HEK293 (cell line): Measurements from ENCODE around the gene CBLIF.

ENCODE experiments used
- ZNF768 ChIP-seq: fragments of 450-650 bp; formaldehyde crosslinking; IDR thresholded peaks from 2 replicates; pipeline ENCODE4 v1.5.1; 2018; ENCODE audit warnings: missing biosample characterization, mild to moderate bottlenecking, missing genetic modification characterization
- TF ChIP-seq, protein P1 (sequence below): fragments of 450-650 bp; formaldehyde crosslinking; IDR thresholded peaks from 2 replicates; pipeline ENCODE4 v1.5.1; 2016; ENCODE audit warnings: missing biosample characterization, missing genetic modification characterization

DNA sequence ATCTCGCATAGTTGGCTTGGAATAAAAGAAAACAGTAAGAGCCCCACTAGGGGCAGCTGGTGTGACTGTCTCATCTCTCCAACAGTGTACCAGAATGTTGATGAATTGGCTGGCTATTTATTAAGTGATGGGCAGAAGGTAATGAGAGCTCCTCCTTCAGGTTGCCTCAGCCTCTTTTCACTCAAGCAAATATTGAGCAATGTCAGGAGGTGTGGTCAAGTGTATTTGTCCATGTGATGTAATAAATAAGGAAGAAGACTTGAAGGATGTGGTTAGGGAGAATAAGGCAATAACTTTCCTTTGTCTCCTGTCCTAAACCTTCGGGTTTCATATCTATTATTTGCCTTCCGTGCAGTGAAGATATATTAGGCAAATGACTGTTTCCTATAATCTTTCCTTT, 21.1 kb upstream of the CBLIF start, which contains the start of gene TCN1:
- TF ChIP-seq, protein P1, sequence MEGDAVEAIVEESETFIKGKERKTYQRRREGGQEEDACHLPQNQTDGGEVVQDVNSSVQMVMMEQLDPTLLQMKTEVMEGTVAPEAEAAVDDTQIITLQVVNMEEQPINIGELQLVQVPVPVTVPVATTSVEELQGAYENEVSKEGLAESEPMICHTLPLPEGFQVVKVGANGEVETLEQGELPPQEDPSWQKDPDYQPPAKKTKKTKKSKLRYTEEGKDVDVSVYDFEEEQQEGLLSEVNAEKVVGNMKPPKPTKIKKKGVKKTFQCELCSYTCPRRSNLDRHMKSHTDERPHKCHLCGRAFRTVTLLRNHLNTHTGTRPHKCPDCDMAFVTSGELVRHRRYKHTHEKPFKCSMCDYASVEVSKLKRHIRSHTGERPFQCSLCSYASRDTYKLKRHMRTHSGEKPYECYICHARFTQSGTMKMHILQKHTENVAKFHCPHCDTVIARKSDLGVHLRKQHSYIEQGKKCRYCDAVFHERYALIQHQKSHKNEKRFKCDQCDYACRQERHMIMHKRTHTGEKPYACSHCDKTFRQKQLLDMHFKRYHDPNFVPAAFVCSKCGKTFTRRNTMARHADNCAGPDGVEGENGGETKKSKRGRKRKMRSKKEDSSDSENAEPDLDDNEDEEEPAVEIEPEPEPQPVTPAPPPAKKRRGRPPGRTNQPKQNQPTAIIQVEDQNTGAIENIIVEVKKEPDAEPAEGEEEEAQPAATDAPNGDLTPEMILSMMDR (tag by site-specific recombination) = no peak
- no peak for TF ChIP-seq ZNF768 (tag by site-specific recombination)
